ENCODE data around the gene RBFOX1.

DNA sequence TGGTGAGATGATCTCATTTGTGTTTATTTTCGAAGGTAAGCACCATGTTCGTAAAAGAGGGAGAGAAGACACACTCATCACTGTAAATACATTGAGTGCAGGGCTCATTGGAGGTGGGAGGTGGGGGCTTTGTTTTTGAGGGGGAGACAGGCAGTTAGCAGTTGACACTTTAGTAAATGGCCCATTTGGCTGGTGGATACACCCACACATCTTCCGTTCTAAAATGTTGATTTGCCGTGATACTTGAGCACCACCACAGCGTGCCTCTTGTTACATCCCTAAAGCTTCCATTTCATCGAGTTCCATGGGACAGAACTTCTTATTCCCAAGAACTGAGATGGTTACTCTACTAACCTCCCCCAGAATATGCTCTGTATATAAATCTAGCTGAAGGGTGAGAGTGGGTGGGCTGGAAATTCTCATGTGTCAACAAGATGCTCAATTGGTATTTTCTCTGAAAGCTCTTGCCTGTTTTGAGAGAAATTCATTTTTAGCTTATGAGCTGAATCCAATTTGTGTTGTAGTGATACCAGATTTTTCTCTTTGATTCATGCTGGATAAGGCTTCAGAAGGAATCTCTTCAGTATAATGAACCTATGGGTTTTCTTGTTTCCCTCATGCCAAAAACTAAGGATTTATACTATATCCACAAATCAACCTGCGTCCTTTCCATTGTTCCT, 314.3 kb downstream of the RBFOX1 start:
- TF ChIP-seq, protein P1, sequence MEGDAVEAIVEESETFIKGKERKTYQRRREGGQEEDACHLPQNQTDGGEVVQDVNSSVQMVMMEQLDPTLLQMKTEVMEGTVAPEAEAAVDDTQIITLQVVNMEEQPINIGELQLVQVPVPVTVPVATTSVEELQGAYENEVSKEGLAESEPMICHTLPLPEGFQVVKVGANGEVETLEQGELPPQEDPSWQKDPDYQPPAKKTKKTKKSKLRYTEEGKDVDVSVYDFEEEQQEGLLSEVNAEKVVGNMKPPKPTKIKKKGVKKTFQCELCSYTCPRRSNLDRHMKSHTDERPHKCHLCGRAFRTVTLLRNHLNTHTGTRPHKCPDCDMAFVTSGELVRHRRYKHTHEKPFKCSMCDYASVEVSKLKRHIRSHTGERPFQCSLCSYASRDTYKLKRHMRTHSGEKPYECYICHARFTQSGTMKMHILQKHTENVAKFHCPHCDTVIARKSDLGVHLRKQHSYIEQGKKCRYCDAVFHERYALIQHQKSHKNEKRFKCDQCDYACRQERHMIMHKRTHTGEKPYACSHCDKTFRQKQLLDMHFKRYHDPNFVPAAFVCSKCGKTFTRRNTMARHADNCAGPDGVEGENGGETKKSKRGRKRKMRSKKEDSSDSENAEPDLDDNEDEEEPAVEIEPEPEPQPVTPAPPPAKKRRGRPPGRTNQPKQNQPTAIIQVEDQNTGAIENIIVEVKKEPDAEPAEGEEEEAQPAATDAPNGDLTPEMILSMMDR (IDR thresholded peaks at IDR 0.05; ENCODE audit: low read length), result no peak
- TF ChIP-seq EZH2 (IDR thresholded peaks at IDR 0.05; ENCODE audit: borderline replicate concordance, low read length), result no peak

Measured in OCI-LY1 (cell line).